OCI-LY1 (cell line): ENCODE measurements around the gene CPLANE2.

ENCODE experiments used
- EZH2 ChIP-seq: fragments of 200-600 bp; sonication (generic), shearing (Covaris generic); IDR thresholded peaks from 2 replicates; pipeline ENCODE4 v1.8.0; 2017; ENCODE audit warnings: borderline replicate concordance, mixed run types, mild to moderate bottlenecking, antibody characterized with exemption, low read length, moderate library complexity, mixed read lengths
- TF ChIP-seq, protein P1 (sequence below): fragments of 200-600 bp; sonication (generic), shearing (Covaris generic); IDR thresholded peaks from 2 replicates; pipeline ENCODE4 v1.5.1; 2017; ENCODE audit warnings: mild to moderate bottlenecking, antibody characterized with exemption, low read length, moderate library complexity, mixed read lengths

DNA sequence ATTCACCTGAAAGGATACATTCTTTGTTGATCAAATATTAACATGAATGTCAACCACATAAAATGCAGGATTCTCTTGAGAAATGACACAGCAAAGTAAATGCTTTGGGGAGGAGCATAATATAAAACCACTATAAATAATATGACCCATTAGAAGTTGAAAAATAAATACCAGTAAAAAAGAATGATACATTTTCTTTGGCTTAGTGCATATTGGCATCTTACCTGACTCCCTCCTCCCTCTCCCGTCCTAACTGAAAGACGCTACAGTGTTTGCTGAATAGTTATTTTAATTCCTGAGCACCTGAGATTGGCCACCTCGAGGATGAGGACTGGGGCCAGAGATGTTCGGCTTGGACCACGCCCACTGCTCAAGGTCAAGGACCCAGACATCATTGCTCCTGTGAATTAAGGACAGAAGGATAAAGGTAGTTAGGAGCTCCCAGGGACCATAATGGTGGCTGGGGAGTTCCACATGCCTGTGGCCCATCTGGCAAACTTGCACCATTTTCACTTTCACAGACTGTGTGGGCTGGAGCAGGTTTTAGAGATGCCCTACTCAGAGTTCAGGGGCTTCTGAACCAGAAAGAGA is 16.4 kb upstream of the CPLANE2 start:
- TF ChIP-seq, protein P1, sequence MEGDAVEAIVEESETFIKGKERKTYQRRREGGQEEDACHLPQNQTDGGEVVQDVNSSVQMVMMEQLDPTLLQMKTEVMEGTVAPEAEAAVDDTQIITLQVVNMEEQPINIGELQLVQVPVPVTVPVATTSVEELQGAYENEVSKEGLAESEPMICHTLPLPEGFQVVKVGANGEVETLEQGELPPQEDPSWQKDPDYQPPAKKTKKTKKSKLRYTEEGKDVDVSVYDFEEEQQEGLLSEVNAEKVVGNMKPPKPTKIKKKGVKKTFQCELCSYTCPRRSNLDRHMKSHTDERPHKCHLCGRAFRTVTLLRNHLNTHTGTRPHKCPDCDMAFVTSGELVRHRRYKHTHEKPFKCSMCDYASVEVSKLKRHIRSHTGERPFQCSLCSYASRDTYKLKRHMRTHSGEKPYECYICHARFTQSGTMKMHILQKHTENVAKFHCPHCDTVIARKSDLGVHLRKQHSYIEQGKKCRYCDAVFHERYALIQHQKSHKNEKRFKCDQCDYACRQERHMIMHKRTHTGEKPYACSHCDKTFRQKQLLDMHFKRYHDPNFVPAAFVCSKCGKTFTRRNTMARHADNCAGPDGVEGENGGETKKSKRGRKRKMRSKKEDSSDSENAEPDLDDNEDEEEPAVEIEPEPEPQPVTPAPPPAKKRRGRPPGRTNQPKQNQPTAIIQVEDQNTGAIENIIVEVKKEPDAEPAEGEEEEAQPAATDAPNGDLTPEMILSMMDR = no peak
- TF ChIP-seq EZH2 = no peak
